GM19193 (cell line): ENCODE measurements around the gene SPPL2B.

Source experiments
- POLR2A ChIP-seq: IDR thresholded peaks from 4 replicates; pipeline ENCODE4 v1.6.1; 2011; ENCODE audit not compliant: insufficient read depth, insufficient read length; ENCODE audit errors: extremely low read depth

SPPL2B gene

GRCh38 chr19:2312820-2313501, 15.5 kb upstream of the SPPL2B start:
- no peak for TF ChIP-seq POLR2A

DNA sequence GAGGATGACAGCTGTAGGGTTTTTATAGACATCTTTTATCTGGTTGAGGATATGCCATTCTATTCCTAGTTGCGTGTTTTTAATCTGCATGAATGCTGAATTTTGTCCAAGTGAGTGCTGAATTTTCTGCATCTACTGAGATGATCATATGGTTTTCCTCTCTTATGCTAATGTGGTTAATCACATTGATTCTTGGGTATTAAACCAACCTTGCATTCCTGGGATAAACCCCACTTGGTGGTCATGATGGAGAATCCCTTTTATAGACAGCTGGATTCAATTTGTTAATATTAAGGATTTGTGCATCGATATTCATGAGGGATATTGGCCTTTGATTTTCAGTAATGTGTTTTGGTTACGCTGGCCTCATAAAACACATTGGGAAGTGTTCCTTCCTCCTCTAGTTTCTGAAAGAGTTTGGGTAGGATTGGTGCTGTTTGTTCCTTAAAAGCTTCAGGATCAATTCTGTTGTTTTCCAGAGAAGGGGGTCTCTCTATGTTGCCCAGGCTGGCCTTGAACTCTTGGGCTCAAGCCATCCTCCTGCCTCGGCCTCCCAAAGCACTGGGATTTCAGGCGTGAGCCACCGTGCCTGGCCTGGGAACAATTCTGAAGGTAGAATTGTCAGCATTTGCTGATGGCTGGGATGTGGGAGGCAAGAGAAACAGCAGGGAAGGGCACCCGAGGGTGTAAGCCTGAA, 13.2 kb upstream of the SPPL2B start:
- no peak for TF ChIP-seq POLR2A

GRCh38 chr19:2315818-2316353, 12.6 kb upstream of the SPPL2B start:
- TF ChIP-seq POLR2A, result no peak

DNA sequence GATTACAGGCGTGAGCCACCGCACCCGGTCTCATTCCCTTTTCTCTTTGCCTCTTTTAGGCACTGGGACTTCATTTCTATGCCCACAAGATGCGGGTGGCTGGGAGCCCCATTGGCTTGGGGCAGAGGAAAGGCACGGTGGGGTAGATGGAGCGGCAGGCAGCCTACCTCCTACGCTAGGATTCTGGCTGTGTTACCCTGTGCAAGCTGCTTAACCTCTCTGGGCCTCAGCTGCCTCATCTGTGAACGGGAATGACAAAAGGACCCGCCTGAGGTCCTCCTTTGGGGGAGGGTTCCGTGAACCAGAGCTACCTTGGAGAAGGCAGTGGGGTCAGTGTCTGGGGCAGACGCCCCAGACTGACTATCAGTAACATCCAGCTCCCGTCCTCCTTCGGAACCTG, 11.2 kb upstream of the SPPL2B start:
- no peak for TF ChIP-seq POLR2A

DNA sequence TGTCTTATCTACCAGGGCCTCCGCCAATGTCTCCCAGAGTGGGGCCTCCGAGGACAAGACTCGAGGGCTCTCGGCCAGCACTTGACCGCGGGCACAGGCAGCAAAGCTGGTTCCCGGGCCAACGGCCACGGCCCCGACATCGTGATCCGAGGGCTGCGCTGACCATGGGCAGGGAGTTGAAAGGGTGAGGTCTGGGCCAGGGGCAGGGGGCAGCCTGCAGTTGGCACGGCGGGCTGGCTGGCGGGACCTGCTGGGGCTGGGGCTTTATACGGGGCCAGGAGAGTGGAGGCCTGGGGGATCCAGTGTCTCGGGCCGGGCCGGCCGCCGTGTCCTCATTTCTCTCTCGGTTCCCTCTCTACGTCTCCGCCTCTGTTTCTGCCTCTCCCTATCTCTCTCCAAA, 10.7 kb upstream of the SPPL2B start:
- TF ChIP-seq POLR2A, result no peak

DNA sequence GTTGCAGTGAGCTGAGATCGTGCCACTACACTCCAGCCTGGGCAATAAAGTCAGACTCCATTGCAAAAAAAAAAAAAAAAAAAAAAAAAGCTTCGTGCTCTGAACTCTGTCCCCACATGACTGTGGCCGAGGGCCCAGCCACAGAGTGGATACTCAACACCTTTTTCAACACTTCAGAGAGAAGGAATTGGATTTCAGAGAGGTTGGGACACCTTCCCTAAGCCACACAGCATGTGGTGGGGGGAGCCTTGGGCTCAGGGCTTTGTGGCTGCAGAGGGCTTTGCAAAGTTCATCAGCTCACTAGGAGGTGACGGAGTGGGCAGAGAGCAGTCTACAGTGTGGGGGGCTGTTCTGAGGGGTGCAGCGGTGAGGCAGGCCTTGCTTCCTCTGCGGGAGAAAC, 9.6 kb upstream of the SPPL2B start:
- no peak for TF ChIP-seq POLR2A

- no peak for TF ChIP-seq POLR2A
Observed at GRCh38 chr19:2319551-2319950, 8.9 kb upstream of the SPPL2B start.

- TF ChIP-seq POLR2A, result no peak
Observed at GRCh38 chr19:2320049-2320448, 8.4 kb upstream of the SPPL2B start.

- no peak for TF ChIP-seq POLR2A
Observed at GRCh38 chr19:2320939-2321338, 7.5 kb upstream of the SPPL2B start.

- no peak for TF ChIP-seq POLR2A
Observed at GRCh38 chr19:2321565-2322283, 6.8 kb upstream of the SPPL2B start.

GRCh38 chr19:2323707-2324106, 4.8 kb upstream of the SPPL2B start:
- no peak for TF ChIP-seq POLR2A

DNA sequence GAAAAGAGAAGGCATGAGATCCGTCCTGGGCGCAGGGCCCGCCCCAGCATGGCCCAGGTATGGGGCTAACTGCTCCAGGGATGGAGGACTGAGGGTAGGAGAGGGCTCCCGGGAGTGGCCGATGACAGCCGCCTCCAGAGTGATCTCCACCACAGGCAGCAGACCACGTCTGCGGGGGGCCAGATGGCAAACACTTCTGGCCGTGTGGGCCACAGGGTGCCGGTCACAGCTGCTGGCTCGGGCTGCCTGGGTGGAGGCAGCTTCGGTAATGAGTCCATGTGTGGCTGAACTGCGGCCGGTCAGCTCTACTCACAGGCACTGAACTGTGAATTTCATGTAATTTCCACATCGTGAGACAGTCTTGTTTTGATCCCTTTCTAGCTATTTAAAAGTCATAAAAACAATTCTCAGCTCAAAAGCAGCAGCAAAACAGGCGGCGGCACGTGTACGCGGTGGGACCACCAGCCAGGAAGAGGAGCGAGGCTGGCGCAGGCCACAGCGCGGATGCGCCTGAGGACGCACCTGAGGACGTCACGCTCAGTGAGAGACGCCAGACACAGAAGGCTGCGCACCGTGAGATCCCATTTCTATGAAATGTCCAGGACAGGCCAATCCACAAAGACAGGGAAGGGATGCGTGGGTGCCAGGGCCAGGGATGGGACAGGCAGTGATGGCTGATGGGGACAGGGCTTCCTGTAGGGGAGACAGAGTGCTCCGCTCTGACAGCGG, 4.1 kb upstream of the SPPL2B start:
- TF ChIP-seq POLR2A, result no peak

DNA sequence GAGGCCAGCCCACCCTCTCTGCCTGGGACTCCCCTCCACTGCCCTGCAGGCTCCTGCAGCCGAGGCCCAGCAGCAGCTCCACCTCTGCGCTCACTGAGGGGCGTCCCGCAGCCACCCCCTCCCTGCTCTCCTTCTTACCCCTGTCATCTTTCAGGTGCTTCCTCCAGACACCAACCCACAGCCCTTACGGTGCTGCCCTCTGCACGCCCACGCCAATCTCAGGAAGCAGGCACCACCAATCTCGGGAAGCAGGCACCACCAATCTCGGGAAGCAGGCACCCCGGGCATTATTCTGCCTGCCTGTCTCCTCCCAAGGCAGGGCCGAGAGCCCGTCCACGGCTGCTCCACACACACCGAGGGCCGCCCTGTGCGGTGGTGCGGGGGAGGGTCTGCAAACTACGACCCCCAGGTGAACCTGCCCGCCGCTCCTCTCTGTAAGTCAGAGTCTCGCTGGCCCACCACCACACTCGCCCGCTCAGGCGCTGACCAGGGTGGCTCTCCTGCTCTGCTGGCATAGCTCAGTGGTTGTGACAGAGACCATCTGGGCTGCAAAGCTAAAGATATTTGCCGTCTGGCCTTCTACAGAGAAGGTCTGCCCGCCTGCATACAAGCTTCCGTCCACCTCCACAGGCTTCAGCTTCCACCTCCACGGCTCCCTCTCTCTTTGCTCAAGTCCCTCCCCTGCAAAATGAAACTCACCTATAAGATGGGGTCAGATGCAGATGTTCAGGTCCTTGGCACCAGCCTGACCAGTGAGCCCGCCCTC, 3.0 kb upstream of the SPPL2B start:
- TF ChIP-seq POLR2A, result no peak

- no peak for TF ChIP-seq POLR2A
Observed at GRCh38 chr19:2326699-2327360, 1.7 kb upstream of the SPPL2B start.

DNA sequence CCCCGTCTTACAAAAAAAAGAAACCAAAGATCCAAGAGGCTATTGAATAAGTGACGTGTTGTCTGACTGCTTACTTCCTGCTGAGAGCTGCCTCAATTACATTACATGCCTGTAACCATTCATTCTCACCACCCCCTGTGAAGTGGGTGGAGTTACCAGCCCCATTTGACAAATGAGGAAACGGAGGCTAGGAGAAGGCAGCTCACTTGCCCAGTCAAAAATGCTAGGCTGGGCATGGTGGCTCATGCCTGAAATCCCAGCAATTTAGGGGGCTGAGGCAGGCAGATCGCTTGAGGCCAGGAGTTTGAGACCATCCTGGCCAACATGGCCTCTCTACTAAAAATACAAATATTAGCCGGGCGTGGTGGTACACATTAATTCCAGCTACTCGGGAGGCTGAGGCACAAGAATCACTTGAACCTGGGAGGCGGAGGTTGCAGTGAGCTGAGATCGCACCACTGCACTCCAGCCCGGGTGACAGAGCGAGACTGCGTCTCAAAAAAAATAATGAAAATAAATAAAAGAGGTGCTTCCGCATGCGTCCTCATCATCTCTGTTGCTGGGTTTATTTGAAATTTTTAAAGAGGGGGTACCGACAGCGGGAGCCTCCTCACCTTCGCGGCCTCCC, 597 bp upstream of the SPPL2B start:
- no peak for TF ChIP-seq POLR2A
